Endometrial microvascular endothelial cells (primary cell): ENCODE measurements around the gene NLRC3. TPM values are rescaled to one million over a fixed set of nuclear protein-coding genes. Genes with fewer than 3 reads are reported as not detected.

Source experiments
- in situ Hi-C: cut with HindIII; loops from 2 replicates; pipeline ENCODE4 v1.10.0; 2017; ENCODE audit warnings: low sequenced_read_pairs, low pct_unique_long_range_greater_than_20kb; ENCODE audit errors: inconsistent ontology term
- total RNA-seq: library from RNA; depleted of rRNA; stranded (reverse); fragments of >200 nt; gene quantifications from one replicate; pipeline ENCODE4 v1.2.3, GENCODE V29; 2015; ENCODE audit errors: inconsistent ontology term

Gene NLRC3
- total RNA-seq, 1 donor from 2014 or later = 5.2 TPM

DNA sequence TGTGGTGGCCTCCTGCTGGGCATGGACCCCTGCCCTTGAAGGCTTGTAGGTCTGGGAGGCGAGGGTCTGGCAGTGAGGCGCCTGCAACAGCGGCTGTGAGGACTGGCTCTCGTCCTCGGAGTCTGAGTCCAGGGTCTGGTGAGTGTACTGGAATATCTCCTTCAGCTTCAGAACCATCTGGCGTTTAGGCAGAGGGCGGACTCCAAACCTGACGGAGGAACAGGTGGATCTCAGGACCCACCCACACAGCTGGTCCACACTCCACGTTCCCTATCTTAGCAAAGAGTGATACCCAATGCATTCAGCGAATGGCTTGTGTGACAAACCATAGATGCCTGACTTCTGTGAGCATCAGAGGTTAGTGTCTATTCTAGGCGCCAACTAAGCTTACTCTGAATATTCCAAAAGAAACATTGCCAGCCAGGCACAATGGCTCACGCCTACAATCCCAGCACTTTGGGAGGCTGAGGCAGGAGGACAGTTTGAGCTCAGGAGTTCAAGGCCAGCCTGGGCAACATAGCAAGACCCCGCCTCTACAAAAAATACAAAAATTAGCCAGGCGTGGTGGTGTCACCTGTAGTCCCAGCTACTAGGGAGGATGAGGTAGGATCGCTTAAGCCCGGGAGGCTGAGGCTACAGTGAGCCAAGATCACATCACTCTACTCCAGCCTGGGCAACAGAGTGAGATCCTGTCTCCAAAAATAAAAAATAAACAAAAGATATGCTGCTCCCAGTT is 6.3 kb upstream of the NLRC3 start:
- in situ Hi-C loops = no loop called here

DNA sequence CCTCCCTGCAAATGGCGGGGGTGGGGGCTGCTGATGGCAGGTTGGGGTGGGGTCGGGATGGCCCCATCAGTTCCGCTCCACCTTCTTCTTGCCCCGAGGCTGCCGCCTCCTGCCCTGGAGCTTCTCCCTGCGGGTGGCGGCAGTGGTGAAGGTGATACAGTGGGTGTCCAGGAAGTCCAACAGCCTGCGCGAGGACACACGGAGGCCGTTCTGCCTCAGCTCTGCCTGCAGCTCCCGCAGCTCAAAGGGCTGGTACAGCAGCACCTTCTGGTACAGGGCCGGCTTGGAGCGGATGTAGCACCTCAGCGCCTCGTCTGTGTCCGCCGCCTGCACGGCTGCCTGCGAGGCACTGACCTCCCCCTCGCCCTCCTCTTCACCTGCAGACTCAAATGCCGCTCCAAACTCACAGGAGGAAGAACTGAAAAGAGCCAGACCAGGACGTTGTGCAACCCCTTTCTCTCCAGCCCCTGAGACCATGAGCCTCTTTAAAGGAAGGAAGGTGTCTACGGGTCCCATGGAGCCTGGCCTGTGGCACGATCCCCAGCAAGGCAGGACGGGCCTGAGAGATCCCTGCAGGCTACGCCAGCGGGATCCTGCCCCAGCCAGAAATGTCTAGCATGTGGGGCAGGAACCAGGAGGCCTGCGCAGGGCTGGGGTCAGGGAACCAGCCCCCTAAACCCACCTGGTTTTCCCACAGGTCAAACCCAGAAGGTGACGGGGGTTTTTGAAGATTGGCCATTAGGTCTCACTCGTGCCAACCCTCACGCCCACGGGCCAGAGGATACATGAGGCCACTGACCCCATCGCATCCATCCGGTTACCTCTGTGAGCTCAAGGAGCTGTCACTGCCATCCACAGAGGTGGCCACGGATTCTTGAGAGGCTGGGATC is 5.3 kb upstream of the NLRC3 start:
- in situ Hi-C loops = no loop called here

DNA sequence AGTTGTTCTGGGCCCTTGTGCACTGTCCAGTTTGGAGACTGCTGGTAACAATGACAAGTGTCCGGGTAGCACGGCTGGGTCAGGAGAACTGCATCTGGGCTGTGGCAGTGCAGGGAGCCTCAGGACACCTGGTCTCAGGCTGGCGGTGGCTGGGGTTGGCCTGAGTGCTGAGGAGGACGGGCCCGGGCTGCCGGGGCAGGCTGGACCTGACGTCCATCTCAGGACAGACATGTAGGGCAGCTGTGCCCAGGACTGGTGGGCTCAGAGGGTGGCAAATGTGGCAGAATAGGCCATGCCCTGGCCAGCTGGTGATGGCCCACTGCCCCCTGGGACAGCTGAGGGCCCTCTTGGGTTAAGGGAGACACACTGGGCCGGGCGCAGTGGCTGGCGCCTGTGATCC is 4.2 kb upstream of the NLRC3 start:
- in situ Hi-C loops = no loop called here

DNA sequence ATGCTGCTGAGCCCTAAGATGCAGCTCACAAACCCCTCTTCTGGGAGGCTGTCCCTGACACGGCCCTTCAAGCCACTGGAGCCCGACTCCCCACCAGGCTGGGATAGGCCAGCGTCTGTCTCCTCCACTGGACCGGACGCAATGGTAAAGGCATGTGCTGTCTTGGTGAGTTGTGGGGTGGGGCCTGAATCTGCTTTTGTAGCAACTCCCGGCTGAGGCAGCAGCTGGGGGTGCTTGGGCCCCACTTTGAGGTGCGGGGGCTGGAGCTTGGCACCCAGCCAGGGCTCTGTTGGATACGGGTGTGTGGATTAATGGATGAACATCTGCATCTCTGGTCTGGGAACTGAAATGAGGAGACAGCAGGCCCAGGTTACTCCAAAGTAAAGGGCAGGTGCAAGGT is 3.5 kb upstream of the NLRC3 start:
- in situ Hi-C loops = no loop called here

DNA sequence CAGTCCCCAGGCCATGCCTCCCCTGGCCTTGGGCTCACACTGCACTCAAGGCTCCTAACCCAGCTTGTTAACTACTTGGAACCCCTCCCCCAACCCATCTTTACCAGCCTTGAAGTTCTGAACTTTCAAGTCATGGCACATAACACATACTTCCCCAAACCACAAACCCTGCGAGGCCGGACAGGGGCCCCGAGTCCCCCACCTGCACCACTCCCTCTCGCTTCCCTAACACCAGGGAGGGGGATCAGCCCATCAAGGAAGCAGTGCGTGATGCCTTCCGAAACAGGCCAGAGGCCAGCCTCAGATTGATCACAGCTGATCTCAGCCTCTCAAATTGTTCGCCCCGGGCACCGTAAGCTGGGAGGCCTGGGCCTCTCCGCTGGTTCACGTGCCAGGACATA is 3.0 kb upstream of the NLRC3 start:
- in situ Hi-C loops = no loop called here

DNA sequence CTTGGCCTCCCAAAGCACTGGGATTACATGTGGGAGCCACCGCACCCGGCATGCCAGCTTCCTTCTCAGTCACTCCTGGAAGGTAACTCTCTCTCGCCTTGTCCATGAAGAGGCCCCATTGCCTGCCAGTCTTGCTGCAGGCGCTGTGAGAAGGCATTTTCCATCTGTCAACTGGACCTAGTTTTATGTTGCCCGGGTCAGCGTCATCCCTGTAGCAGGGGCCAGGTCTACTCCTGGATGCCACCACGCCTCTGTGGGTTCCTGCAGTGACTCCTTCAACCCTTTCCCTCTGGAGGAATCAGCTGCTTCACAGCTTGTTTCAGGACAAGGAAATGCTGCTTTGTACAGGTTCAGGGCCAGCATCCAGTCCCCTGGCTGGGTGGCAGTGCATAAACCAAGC is 2.6 kb upstream of the NLRC3 start:
- in situ Hi-C loops = no loop called here

DNA sequence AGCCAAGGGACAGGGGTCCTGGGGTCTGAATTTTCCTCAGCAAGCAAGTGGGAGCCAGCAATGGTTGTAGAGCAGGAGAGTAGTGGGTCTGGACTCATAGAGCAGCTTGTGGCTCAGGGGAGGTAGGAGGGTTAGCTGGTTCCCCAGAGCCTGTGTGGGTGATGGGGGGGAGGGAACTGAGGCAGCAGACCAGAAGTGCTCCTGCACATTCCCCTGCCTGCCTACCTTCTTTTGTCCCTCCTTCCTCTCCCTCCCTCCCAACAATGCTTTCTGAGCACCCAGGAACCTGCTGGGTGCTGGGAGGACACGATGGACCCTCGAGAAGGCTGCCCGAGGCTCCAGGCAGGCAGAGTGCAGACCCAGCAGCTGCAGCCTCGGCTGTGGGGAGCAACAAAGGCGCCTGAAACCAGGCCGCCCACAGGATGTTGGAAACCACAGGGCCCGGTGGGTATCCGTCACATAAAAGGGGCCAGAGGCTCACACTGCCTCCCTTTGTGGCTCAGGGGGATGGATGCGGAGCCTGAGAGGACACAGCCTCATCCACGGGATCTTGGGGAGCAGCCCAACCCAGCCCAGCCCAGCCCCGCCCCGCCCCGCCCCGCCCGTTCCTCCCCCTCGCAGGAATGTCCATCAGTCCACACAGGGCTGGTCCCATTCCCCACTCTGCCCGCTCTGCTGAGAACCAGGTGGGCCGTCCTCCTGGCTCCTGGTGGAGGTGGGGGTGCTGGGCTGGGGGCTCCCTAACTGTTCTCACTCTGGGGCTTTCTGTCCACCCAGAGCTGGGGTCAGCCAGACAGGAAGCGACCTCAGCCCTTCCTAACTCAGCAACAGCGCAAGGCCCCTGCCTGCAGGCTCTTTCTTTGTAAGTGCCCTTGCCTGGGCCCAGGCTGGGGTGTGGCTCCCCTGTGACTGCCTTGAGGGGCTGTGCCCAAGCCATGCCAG is 1.7 kb upstream of the NLRC3 start:
- in situ Hi-C loops = no loop called here

DNA sequence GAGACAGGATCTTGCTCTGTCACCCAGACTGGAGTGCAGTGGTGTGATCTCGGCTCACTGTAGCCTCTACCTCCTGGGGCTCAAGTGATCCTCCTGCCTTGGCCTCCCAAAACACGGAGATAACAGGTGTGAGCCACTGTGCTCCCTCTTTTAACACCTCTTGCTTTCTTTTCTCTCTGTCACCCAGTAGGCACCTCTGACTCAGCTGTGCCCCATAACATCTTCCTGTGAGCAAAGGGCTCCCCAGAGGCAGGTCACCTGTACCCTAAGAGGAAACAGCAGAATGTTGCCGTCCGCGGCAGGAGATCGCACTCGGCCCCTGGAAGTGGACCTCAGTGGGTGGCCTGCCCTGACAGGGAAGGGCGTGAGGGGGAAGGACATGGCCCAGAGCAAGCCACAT is 918 bp upstream of the NLRC3 start:
- in situ Hi-C loops = no loop called here

DNA sequence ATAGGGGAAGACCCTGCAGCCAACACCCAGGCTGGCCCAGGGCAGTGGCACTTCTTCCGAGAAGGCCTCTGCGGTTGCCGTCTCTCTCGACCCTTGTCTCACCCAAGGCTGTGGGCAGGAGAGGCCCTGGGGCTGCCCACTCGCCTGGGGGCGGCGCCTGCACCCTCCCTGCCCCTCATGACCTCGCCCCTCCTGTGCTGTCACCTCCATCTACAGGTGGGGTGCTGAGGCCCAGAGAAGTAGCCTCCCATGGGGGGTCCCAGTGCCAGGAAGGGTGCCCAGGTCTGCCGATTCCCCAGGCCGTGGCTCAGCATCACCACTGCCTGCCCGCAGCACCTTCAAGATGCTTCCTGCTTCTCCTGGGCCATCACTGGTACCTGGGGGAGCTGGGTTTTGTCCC is 992 bp downstream of the NLRC3 start:
- in situ Hi-C loops = no loop called here

DNA sequence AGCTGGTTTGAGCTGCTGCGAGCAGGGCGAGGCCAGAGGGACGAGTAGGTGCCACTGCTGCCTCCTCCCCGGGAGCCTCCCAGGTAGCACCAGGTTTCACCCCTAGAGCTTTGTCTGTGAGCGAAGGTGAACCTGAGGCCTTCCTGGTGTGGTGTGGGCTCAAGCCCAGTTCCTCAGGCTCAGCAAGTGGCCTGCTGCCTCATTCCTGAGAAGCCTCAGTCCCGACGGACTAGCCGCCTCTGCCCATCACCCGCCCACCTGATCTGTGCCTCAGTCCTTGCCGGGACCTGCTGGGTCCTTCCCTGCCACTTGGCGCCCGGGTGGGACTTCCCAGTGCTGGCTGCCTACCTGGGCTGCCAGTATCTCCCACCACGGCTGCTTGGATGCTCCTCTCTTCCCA is 1.7 kb downstream of the NLRC3 start:
- in situ Hi-C loops = no loop called here

DNA sequence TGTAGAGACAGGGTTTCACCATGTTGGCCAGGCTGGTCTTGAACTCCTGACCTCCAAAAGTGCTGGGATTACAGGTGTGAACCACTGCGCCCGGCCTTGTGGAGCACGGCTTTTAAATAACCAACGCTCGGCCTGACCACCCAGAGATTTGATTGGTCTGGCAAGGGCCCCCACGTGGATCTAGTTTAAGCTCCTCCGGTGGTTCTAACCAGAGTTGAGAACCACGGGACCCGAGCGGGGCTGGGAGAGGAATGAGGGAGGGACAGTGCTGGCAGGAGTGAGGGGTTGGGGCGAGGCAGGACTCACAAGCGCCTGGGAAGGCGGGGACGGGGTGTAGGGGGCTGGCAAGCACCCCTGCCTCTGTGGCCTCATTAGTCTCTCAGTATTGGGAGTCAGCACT is 3.0 kb downstream of the NLRC3 start:
- in situ Hi-C loops = no loop called here

DNA sequence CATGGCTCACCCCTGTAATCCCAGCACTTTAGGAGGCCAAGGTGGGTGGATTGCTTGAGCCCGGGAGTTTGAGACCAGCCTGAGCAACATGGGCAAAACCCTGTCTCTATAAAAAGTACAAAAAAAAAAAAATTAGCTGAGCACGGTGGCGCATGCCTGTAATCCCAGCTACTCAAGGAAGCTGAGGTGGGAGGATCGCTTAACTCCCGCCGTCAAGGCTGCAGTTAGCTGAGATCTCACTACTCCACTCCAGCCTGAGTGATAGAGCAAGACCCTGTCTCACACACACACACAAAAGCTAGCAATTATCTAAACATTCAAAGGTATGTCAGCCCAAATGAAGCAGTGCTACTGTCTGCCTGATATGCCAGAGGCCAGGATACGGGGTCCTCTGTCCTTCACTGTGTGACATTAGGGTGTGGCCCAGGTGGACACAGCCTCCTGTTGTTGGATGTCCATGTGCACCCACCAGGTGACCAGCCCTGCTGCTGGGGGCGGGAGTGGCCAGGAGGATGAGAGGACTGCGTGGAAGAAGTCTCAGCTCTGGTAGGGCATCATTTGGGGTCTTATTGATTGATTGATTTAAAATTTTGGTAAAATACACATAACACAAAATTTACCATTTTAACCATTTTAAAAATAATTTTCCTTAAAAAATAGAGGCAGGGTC is 3.9 kb downstream of the NLRC3 start:
- in situ Hi-C loops = no loop called here

DNA sequence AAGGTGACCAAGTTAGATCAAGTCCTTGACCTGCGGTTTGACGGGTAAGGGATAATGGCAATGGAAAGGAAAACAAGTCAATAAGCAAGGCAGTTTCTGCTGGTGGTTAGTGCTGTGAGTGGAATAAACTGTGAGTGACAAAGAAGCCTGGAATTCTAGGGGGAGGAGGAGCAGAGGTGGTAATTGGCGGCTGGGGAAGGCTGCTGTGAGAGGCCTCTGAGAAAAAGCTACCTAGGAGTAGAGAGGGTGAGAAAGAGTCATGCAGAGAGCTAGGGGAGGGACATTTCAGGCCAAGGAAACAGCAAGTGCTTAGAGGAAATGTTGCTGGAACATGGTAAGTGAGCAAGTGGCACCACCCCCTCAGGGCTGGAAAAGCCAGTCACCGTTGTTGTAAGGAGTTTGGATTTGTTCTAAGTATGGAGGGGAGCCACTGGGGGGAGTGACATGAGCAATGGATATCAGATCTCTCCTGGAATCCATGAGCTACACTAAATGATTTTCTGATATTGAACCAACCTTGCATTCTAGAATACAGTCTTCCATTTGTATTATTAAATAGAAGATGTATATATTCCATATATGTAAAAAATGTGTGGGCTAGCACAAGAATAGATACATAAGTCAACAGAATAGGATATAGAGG is 6.7 kb downstream of the NLRC3 start:
- in situ Hi-C loops = no loop called here

DNA sequence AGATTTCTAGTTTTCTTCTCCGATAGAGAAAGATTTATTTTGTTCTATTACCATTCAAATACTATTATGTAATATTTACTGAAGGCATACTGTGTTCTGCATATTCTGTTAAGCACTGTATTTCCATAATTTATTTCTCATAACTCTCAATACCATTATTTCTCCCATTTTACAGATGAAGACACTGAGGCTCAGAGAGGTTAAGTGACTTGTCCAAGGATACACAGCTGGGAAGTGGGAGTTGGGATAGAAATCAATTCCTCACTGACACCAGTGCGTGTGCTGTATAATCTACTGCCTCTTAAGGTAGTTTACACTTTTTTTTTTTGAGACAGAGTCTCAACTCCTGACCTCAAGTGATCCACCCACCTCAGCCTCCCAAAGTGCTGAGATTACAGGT is 7.4 kb downstream of the NLRC3 start:
- in situ Hi-C loops = no loop called here

DNA sequence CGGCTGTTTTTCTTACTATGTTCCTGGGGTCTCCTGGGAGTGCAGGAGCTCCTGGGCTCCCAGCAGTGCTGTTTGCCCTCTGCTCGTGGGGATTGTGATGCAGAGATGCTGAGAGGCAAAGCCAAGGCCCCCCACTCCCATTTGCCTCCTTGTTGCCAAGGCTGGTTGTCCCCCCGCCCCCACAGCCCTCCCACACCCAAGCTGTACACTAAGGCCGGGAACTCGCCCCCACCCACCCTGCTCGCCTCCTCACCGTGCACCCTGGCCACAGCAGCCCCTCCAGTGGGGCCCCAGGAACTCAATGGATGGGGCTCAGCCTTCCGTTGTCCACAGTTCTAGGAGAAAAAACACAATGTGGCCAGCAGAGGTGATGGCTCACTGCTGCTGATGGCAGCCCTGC is 10.2 kb downstream of the NLRC3 start:
- in situ Hi-C loops = no loop called here

DNA sequence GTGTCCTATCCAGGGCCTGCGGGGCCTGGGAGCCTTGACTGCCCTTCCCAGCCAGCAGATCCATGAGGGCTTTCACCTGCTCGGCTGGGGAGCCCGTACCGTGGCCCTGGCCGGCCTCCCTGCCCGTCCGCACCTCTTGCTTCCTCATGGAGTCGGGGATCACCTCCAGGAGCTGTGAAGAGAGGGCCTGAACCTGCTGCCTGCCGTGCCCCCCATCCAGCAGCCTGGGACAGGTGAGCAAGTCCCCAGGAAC is 12.4 kb downstream of the NLRC3 start:
- in situ Hi-C loops = no loop called here

DNA sequence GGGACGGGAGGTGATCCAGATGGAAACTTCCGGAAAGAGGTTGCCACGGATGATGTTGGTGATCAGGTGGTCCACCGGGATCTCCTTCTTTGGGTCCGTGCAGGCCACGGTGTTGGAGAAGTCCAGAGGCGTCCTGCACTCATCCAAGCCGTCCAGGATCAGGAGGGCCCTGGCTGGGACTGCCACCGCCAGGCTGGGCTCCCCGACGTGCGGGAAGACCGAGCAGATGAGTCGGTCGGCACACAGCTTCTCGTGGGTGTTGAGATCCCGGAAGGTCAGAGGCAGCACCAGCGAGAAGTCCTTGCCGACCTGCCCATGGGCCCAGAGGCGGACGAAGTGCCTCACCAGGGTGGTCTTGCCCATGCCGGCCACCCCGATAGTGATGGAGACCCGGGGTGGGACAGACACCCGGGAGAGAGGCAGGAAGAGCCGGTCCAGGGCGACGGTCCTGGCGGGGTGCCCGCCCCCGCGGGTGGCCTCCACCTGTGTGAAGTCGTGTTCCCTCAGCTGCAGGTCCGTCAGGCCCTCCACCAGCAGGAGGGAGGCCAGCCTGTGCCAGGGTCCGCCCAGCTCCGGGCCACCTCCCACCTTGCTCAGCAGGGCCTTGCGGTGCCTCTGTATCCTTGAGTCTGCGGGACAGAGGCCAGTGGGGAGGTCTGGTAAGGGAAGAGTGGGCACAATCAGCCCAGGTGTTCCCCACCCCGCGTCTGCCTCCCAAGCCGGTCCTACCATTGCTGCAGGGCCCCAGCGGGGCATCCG is 12.9 kb downstream of the NLRC3 start:
- in situ Hi-C loops = no loop called here

DNA sequence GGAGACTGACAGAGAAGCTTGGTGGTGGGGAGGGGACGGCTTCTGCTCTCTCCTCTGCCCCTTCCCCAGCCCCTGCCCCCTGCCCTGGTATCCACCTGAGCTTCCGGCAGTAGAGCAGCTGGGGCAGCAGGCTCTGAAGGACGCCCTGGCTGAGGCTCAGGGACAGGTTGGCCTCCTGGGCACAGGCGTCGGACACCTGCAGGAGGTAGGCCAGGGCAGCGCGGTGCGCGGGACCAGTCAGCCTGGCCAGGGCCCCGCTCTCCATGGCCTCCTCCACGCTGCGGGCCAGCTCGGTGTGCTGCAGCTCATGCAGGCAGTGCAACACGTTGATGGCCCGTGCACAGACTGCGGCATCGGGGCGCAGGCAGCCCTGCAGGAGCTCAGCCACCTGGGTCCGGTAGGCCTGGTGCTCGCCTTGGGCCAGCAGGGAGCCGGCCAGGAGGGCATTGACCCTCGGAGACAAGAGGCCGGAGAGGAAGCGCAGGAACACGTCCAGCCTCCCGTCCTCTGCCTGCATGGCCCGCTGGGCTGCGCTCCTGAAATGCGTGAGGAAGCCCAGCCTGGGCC is 14.2 kb downstream of the NLRC3 start:
- in situ Hi-C loops = no loop called here
